Astrocyte of the cerebellum (primary cell): Measurements from ENCODE around the gene EPHB2.

Source experiments
- DNase-seq: peaks from one replicate; pipeline ENCODE4 v3.0.0-alpha.2; 2011; ENCODE audit warnings: low read depth
- H3K4me3 ChIP-seq: 2 replicates; pipeline ENCODE4 v1.5.1; 2011; ENCODE audit warnings: mild to moderate bottlenecking, low read depth, low read length, moderate library complexity
- in situ Hi-C: cut with HindIII; loops from 2 replicates; pipeline ENCODE4 v1.10.0; 2017; ENCODE audit warnings: low sequenced_read_pairs
- TF ChIP-seq, protein P1 (sequence below): IDR thresholded peaks from 2 replicates; pipeline ENCODE4 v1.5.1; 2012; ENCODE audit warnings: low read length, low read depth, moderate library complexity, mild to moderate bottlenecking; ENCODE audit errors: missing control alignments

EPHB2 gene

DNA sequence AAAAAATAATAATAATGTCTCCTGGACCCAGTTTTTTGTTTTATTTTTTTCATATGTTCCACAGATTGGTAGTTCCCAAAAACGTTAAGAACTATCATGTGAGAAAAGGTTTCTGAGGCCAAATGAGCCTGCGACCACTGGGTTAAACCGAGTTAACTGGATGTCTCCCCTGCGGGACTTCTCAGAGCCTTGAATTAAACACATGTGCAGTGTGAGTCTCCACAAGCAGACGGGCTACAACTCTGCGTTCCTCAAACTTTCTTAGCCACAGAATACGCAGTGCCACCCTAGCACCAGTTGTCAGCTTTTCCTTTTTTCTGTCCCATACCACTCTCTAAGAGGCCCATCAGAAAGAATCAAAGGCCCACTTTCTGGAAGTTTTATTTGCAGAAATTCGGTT, 164.1 kb downstream of the EPHB2 start:
- in situ Hi-C loops = loop anchor here (25.0 kb wide), 1 partner anchor 162 kb away; the partner anchor contains the start of gene EPHB2
- no peak overlapping the region for H3K4me3 ChIP-seq
- TF ChIP-seq, protein P1, sequence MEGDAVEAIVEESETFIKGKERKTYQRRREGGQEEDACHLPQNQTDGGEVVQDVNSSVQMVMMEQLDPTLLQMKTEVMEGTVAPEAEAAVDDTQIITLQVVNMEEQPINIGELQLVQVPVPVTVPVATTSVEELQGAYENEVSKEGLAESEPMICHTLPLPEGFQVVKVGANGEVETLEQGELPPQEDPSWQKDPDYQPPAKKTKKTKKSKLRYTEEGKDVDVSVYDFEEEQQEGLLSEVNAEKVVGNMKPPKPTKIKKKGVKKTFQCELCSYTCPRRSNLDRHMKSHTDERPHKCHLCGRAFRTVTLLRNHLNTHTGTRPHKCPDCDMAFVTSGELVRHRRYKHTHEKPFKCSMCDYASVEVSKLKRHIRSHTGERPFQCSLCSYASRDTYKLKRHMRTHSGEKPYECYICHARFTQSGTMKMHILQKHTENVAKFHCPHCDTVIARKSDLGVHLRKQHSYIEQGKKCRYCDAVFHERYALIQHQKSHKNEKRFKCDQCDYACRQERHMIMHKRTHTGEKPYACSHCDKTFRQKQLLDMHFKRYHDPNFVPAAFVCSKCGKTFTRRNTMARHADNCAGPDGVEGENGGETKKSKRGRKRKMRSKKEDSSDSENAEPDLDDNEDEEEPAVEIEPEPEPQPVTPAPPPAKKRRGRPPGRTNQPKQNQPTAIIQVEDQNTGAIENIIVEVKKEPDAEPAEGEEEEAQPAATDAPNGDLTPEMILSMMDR = no peak
- DNase-seq = no peak

DNA sequence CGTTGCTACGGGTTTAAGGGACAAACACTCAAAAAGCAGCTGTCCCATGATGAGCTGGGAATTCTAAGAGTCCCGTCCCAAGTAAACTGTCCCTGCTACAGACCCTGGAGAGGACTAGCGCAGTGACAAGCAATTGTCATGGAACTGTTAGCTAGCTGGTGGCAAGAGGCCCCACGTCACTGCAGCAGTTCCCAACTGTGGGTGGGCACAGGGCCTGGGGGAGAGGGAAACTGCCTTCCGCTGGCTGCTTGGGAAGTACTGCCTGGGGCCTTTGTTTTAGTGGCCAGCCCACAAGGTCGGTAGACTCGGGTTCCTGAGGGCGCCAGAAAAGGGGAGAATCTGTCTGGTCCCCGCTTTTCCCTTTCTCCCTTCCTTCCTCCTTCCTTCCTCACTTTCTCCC, 164.6 kb downstream of the EPHB2 start:
- in situ Hi-C loops = loop anchor here (25.0 kb wide), 1 partner anchor 163 kb away; the partner anchor contains the start of gene EPHB2
- TF ChIP-seq, protein P1 = no peak
- DNase-seq = no peak
- H3K4me3 ChIP-seq = no peak overlapping the region

DNA sequence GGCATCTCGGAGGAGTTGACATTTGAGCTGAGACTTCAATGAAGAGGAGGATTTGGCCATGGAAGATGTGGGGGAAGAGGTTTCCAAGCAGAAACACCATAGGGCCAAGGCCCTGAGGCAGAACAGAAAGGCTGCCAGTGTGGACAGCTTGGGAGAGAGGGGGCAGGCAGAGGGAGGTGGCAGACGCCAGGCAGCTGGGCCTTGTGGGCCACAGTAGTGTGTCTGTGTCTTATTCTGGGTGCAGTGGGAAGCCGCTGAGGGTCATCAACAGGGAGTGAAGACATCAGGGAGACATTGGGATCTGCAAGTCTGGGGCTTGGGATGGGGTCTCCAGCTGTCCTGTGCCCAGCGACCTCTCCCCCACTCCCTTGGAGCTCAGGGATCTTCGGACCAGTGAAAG, 165.2 kb downstream of the EPHB2 start:
- no peak overlapping the region for H3K4me3 ChIP-seq
- in situ Hi-C loops = loop anchor here (25.0 kb wide), 1 partner anchor 164 kb away; the partner anchor contains the start of gene EPHB2
- TF ChIP-seq, protein P1 = no peak
- no peak for DNase-seq

DNA sequence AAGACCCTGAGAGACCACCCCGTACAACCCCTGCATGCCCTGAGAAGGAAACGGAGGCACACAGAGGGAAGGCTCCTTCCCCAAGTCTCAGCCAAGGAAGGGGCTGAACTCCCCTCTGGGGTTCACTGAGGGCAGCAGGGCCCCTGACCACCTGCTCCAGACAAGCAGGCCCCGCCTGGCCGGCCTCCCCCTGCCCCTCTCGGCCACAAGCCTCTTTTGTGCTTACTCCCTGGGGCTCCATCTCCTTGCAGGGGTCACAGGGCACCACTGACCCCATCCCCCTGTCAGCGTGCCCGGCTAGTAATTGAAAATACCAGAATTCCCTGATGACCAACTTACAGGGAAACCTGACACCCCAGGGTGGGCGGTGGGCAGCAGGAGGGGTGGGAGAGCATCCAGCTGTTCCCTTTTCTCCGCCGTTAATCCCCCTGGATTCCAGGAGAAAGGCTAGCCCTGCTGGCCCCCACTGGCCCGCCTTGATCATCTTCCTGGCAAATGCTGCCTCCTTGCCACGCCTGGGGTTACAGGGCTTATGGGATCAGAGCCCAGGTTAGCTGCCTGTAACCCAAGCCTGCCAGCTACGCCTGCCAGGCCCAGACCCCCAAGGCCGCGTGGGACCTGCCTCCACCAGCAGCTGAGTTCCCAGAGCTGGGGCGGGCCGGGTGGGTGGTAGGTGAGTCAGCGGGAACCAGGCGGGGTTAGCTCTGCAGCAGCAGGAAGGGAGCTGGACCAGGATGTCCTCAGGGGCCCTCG, 165.9 kb downstream of the EPHB2 start:
- TF ChIP-seq, protein P1 = no peak
- DNase-seq = peak; percentile 39
- no peak overlapping the region for H3K4me3 ChIP-seq
- in situ Hi-C loops = loop anchor here (25.0 kb wide), 1 partner anchor 164 kb away; the partner anchor contains the start of gene EPHB2

DNA sequence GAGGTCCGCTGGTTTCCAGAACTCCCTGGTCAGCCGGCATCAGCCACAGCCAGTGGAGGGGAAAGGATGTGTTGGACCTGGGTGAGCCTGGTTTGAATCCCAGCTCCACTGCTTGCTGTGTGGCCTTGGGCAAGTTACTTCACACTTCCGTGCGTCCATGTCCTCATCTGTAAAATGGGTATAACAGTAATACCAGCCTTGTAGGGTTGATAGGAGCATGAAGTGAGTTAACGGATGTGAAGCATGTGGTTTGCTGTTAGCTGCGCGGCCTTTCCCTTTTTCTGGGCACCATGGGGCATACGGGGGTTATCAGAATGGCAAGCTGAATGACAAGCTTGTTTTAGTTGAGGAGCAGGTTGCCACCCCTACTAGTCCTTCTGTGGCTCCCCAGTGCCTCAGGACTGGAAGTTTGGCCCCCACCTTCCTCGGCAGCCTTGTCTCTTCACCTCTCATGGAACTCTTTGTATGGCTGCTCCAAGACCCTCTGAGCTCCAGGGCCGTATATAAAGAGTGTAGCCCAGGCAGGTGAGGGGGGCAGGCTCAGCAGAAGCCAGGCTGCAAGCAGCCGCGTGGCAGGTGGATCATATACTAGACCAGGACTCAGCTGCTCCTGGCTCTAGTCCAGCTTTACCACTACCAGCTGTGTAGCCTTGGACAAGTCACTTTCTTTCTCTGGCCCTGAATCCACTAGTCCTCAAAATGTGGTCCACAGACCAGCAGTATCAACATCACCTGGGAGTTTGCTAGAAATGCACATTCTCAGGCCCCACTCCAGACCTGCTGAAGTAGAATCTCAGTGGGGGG, 166.7 kb downstream of the EPHB2 start:
- TF ChIP-seq, protein P1 = no peak

DNA sequence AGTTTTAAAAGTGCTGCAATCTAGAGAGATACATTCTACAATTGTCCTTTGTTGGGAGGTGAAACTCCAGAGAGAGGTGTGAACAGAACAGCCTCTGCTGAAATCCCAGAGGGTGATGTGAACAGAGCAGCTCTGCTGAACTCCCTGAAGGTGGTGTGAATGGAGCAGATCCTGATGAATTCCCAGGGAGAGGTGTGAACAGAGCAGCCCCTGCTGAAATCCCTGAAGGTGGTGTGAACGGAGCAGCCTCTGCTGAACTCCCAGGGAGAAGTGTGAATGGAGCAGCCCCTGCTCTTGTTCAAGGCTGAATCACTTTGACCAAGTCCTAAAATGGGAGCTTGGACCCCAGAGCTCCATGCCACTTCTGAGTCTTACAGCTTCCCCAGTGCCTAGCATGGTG, 167.3 kb downstream of the EPHB2 start:
- TF ChIP-seq, protein P1 = no peak
- in situ Hi-C loops = loop anchor here (25.0 kb wide), 1 partner anchor 166 kb away; the partner anchor contains the start of gene EPHB2
- DNase-seq = no peak
- H3K4me3 ChIP-seq = no peak overlapping the region

More for the DNA sequence above, 166.7 kb downstream of the EPHB2 start:
- DNase-seq = no peak
- in situ Hi-C loops = loop anchor here (25.0 kb wide), 1 partner anchor 165 kb away; the partner anchor contains the start of gene EPHB2
- H3K4me3 ChIP-seq = no peak overlapping the region
